Measurements from ENCODE around the gene ZKSCAN3.

ZKSCAN3 gene

GRCh38 chr6:28323813-28324424, 25.8 kb upstream of the ZKSCAN3 start:
- no peak for DNase-seq (ENCODE audit: low read depth in 1 of 2, low spot score in 1 of 2)
- H3K27me3 ChIP-seq (ENCODE audit: insufficient read depth, poor library complexity, severe bottlenecking): no peaks in the 10 kb centered on the region
- H3K4me3 ChIP-seq (replicated peaks; ENCODE audit: insufficient read depth, low read length): no peak overlapping the region
- H3K27ac ChIP-seq (replicated peaks): no peak overlapping the region
- TF ChIP-seq CTCF (IDR thresholded peaks at IDR 0.05; ENCODE audit: insufficient read depth, low read length): no peak
- no peak for TF ChIP-seq POLR2AphosphoS5 (IDR thresholded peaks at IDR 0.05; ENCODE audit: low read depth)
- TF ChIP-seq SPI1 (IDR thresholded peaks at IDR 0.05; ENCODE audit: borderline replicate concordance, low read depth): no peak
- no peak for TF ChIP-seq GABPA (IDR thresholded peaks at IDR 0.05; ENCODE audit: low read depth)
- TF ChIP-seq REST (IDR thresholded peaks at IDR 0.05; ENCODE audit: insufficient replicate concordance, low read depth): no peak

- no peak for TF ChIP-seq SPI1 (IDR thresholded peaks at IDR 0.05; ENCODE audit: borderline replicate concordance, low read depth)
- no peak for TF ChIP-seq REST (IDR thresholded peaks at IDR 0.05; ENCODE audit: insufficient replicate concordance, low read depth)
- TF ChIP-seq CTCF (IDR thresholded peaks at IDR 0.05; ENCODE audit: insufficient read depth, low read length): no peak
- no peak for TF ChIP-seq GABPA (IDR thresholded peaks at IDR 0.05; ENCODE audit: low read depth)
- no peak for TF ChIP-seq POLR2AphosphoS5 (IDR thresholded peaks at IDR 0.05; ENCODE audit: low read depth)
- Histone ChIP-seq H3K27me3 (ENCODE audit: insufficient read depth, poor library complexity, severe bottlenecking) (no peaks in the 10 kb centered on the region), H3K27ac (replicated peaks) (no peak overlapping the region), H3K4me3 (replicated peaks; ENCODE audit: insufficient read depth, low read length) (no peak overlapping the region)
- DNase-seq (ENCODE audit: low read depth in 1 of 2, low spot score in 1 of 2): no peak
Observed at GRCh38 chr6:28326371-28326948, 23.3 kb upstream of the ZKSCAN3 start.

GRCh38 chr6:28330041-28330440, 19.7 kb upstream of the ZKSCAN3 start:
- no peaks in the 10 kb centered on the region for H3K27me3 ChIP-seq (ENCODE audit: insufficient read depth, poor library complexity, severe bottlenecking)
- DNase-seq (ENCODE audit: low read depth in 1 of 2, low spot score in 1 of 2): no peak
- no peak overlapping the region for H3K27ac ChIP-seq (replicated peaks)
- H3K4me3 ChIP-seq (replicated peaks; ENCODE audit: insufficient read depth, low read length): no peak overlapping the region
- TF ChIP-seq GABPA (IDR thresholded peaks at IDR 0.05; ENCODE audit: low read depth): no peak
- no peak for TF ChIP-seq POLR2AphosphoS5 (IDR thresholded peaks at IDR 0.05; ENCODE audit: low read depth)

GRCh38 chr6:28333047-28333446, 16.7 kb upstream of the ZKSCAN3 start:
- Histone ChIP-seq H3K27me3 (ENCODE audit: insufficient read depth, poor library complexity, severe bottlenecking) (no peaks in the 10 kb centered on the region), H3K27ac (replicated peaks) (no peak overlapping the region), H3K4me3 (replicated peaks; ENCODE audit: insufficient read depth, low read length) (no peak overlapping the region)
- TF ChIP-seq CTCF (IDR thresholded peaks at IDR 0.05; ENCODE audit: insufficient read depth, low read length): no peak
- no peak for TF ChIP-seq SPI1 (IDR thresholded peaks at IDR 0.05; ENCODE audit: borderline replicate concordance, low read depth)
- no peak for TF ChIP-seq REST (IDR thresholded peaks at IDR 0.05; ENCODE audit: insufficient replicate concordance, low read depth)
- TF ChIP-seq POLR2AphosphoS5 (IDR thresholded peaks at IDR 0.05; ENCODE audit: low read depth): no peak
- no peak for TF ChIP-seq GABPA (IDR thresholded peaks at IDR 0.05; ENCODE audit: low read depth)
- DNase-seq (ENCODE audit: low read depth in 1 of 2, low spot score in 1 of 2): no peak

Measured in HL-60 (cell line).